ENCODE measurements around the gene NHSL1. TPM values are rescaled to one million over a fixed set of nuclear protein-coding genes. Genes with fewer than 3 reads are reported as not detected.

Gene NHSL1
- total and polyA plus RNA-seq, 8 donors = 37.8 to 90.2 (median 76.8) TPM

DNA sequence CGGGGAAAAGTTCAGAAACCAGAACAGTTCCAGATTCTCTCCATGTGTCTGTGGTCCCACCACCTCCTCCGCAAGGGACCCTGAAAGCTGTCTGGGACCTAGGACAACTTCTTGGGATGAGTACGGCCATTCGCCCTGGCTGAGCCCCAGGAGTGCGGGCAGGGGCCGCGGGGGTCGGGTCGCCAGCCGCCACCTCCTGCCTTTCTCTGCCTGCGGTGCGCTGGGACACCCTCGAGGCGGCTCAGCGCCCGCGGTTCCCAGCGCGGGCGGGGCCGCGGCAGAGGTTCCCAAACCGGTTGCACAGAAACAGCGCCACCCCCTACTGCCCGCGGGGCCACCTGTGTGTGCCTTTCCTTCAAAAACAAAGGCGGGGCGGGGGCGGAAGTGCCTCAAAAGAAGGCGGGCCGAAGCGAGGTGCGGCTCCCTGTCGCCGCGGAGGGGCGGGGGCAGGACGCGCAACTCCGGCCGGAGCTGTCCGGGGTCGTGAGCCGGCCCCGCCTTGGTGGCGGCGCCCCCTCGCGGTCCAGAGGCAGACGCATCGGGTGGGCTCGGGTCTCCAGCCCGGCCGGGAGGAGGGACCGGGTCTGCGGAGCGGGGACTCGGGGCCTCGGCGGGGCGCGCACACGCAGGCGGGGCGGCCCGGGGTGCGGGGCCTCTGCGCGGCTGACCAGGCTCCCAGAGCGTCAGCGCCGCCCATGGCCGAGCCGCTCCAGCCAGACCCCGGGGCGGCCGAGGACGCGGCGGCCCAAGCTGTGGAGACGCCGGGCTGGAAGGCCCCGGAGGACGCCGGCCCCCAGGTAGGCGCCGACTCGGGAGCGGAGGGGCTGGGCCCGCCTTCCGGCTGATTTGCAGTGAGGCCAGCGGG, 95.3 kb downstream of the NHSL1 start, which contains the start of gene HEBP2:
TSS of gene HEBP2 (plus strand) at position 423 of the 865 bp plus-strand sequence. CDS start at position 696, 273 bp downstream.
- Histone ChIP-seq H3K27ac (peak within 1 kb of the TSS; percentile 90 to 91), H3K36me3 (peaks cover 0 to 32% of the 10 kb centered on the region in 2 donors), H3K4me1 (peaks cover 0 to 16% of the 10 kb centered on the region in 2 donors), H3K4me3 (peak within 1 kb of the TSS; percentile 75 to 76), H3K9me3 (no peaks in the 10 kb centered on the region), H3K27me3 (no peaks in the 10 kb centered on the region)
- peak; percentile 86 to 99 (median 95) for DNase-seq
- TF ChIP-seq, protein P1, sequence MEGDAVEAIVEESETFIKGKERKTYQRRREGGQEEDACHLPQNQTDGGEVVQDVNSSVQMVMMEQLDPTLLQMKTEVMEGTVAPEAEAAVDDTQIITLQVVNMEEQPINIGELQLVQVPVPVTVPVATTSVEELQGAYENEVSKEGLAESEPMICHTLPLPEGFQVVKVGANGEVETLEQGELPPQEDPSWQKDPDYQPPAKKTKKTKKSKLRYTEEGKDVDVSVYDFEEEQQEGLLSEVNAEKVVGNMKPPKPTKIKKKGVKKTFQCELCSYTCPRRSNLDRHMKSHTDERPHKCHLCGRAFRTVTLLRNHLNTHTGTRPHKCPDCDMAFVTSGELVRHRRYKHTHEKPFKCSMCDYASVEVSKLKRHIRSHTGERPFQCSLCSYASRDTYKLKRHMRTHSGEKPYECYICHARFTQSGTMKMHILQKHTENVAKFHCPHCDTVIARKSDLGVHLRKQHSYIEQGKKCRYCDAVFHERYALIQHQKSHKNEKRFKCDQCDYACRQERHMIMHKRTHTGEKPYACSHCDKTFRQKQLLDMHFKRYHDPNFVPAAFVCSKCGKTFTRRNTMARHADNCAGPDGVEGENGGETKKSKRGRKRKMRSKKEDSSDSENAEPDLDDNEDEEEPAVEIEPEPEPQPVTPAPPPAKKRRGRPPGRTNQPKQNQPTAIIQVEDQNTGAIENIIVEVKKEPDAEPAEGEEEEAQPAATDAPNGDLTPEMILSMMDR (IDR thresholded peaks at IDR 0.05) = peak; percentile 50 to 53
- peak; percentile 96 for ATAC-seq
- intact Hi-C loops (cut with DNase I) = no loop called here

DNA sequence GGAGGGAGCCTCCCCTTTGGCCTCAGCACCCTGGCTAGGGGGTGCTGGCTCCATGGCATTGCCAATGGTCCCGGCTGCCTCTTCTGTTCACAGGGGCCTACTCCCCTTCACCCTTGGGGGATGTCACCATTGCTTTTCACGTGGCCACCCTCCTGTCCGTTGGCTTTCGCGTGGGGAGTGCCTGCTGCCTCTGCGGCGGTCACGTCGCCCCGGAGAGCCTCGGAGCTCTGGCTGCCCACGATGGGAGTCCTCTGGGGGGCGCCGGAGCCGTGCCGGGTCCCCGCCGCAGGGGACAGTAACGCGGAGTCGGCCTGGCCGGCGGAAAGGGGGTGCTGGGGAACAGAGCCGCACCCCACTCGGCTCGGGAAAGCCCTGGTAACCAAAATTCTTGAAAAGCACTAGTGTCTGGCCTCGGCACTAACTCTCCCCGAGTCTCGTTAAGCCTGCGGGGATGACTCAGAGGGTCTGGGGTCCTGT, 95.9 kb downstream of the NHSL1 start:
- ATAC-seq = peak; percentile 52
- Histone ChIP-seq H3K27ac (peak overlapping the region; percentile 90 to 91), H3K4me1 (peaks cover 0 to 16% of the 10 kb centered on the region in 2 donors), H3K27me3 (no peaks in the 10 kb centered on the region), H3K4me3 (peak overlapping the region; percentile 75 to 76), H3K36me3 (peaks cover 0 to 25% of the 10 kb centered on the region in 2 donors), H3K9me3 (no peaks in the 10 kb centered on the region)
- intact Hi-C loops (cut with DNase I) = no loop called here
- TF ChIP-seq, protein P1 (IDR thresholded peaks at IDR 0.05) = peak in 1 of 2 donors; percentile 9
- DNase-seq = peak in 3 of 4 donors; percentile 52 to 89 (median 55)

DNA sequence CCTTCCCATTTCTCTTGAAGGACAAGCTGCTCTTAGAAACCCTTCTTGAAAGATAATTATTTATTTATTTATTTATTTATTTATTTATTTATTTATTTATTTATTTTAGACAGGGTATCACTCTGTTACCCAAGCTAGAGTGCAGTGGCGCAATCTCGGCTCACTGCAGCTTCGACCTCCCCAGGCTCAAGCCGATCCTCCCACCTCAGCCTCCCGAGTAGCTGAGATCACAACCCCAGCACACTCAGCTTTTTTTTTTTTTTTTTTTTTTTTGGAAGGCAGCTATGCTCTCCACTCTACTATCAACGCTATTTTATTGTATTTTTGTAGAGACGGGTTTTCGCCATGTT, 96.5 kb downstream of the NHSL1 start:
- Histone ChIP-seq H3K4me1 (peaks cover 0 to 16% of the 10 kb centered on the region in 2 donors), H3K4me3 (peak overlapping the region in 1 of 2 donors; percentile 75), H3K9me3 (no peaks in the 10 kb centered on the region), H3K36me3 (peaks cover 0 to 20% of the 10 kb centered on the region in 2 donors), H3K27ac (peak overlapping the region in 1 of 2 donors; percentile 90), H3K27me3 (no peaks in the 10 kb centered on the region)
- no peak for DNase-seq
- intact Hi-C loops (cut with DNase I) = no loop called here
- TF ChIP-seq, protein P1 (IDR thresholded peaks at IDR 0.05) = no peak
- no peak for ATAC-seq

DNA sequence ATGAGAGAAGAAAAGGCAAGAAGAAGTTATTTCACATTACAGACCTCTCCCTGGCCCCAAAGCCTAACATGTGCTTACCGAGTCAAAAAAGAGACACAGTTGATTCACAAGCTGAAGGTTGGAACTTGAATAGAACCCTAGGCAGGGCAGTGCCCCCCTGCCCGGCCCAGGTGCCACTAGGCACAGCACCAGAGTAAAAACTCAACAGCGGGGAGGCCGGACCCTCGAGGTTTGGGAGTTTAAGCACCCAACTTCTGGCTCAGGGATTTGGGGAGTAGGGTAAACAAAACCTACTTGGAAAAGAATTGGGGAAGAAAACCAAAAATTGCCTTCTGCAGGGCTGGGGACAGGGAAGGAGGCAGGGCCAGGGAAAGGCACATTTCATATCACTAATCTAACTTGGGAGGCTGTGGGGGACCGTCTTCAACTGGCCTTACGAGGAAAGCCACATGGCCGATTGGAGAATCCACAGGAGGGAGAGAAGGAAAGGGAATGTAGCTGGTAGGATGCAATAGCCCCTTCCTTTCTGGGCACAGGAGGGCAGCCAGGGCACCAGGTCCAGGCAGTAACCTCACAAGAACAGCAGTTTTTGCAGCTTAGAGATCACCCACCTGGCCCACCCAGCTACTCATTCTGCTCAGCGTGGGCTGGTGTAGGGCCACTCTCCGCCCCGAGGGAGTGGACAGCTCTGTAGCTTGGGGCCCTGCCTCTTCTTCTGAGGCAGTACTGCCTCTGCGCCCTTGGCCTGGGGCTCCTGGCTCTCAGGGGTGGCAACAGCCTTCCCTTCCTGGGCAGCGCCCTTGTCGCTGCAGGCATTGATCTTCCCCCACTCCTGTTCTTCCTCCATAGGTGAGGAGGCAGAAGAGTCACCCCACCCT, 97.1 kb downstream of the NHSL1 start:
- H3K36me3 ChIP-seq = peaks cover 0 to 13% of the 10 kb centered on the region in 2 donors
- ATAC-seq = no peak
- intact Hi-C loops (cut with DNase I) = no loop called here
- H3K27me3 ChIP-seq = no peaks in the 10 kb centered on the region
- no peaks in the 10 kb centered on the region for H3K9me3 ChIP-seq
- H3K4me1 ChIP-seq = peaks cover 0 to 16% of the 10 kb centered on the region in 2 donors
- H3K4me3 ChIP-seq = no peak overlapping the region
- TF ChIP-seq, protein P1 (IDR thresholded peaks at IDR 0.05) = no peak
- no peak overlapping the region for H3K27ac ChIP-seq
- DNase-seq = peak in 1 of 4 donors; percentile 72
